Upper lobe of right lung (tissue), 1 donor: ENCODE measurements around the gene HDAC11. TPM values are rescaled to one million over a fixed set of nuclear protein-coding genes. Genes with fewer than 3 reads are reported as not detected.

Experiments
- ATAC-seq: fragments of 200-7000 bp; cut with Tn5 transposase; one replicate; pipeline ENCODE4 v1.9.1; 2020; ENCODE audit warnings: mild to moderate bottlenecking, moderate library complexity
- DNase-seq: peaks from one replicate; pipeline ENCODE4 v3.0.0-alpha.2; 2020
- H3K27ac ChIP-seq: fragments of 200-600 bp; one replicate; pipeline ENCODE4 v1.8.0; 2022
- H3K27me3 ChIP-seq: fragments of 200-600 bp; one replicate; pipeline ENCODE4 v1.8.0; 2022; ENCODE audit warnings: mild to moderate bottlenecking
- H3K36me3 ChIP-seq: fragments of 200-600 bp; one replicate; pipeline ENCODE4 v1.8.0; 2022
- H3K4me1 ChIP-seq: fragments of 200-600 bp; one replicate; pipeline ENCODE4 v1.8.0; 2022
- H3K4me3 ChIP-seq: fragments of 200-600 bp; one replicate; pipeline ENCODE4 v1.8.0; 2022; ENCODE audit warnings: mild to moderate bottlenecking
- H3K9me3 ChIP-seq: fragments of 200-600 bp; one replicate; pipeline ENCODE4 v1.8.0; 2022
- intact Hi-C: fragments of 100-400 bp; cut with DNase I; formaldehyde crosslinking; loops from one replicate; pipeline ENCODE4 v1.11.0; 2022
- total RNA-seq: library from RNA; stranded (reverse); fragmentation: NEBNext Ultra II Directional; extraction: Animal tissue kit (Norgen Biotek cat#: 25700); gene quantifications from one replicate; pipeline ENCODE4 v1.2.1, GENCODE V29; 2021
- TF ChIP-seq, protein P1 (sequence below): fragments of 200-600 bp; IDR thresholded peaks from one replicate; pipeline ENCODE4 v1.8.0; 2022; ENCODE audit warnings: antibody characterized with exemption
- donor health status: DM: no; HTN: yes; CAD: no; lungs with severe emphysema.

Gene HDAC11
- total RNA-seq, 1 donor from 2014 or later = 15.0 TPM

DNA sequence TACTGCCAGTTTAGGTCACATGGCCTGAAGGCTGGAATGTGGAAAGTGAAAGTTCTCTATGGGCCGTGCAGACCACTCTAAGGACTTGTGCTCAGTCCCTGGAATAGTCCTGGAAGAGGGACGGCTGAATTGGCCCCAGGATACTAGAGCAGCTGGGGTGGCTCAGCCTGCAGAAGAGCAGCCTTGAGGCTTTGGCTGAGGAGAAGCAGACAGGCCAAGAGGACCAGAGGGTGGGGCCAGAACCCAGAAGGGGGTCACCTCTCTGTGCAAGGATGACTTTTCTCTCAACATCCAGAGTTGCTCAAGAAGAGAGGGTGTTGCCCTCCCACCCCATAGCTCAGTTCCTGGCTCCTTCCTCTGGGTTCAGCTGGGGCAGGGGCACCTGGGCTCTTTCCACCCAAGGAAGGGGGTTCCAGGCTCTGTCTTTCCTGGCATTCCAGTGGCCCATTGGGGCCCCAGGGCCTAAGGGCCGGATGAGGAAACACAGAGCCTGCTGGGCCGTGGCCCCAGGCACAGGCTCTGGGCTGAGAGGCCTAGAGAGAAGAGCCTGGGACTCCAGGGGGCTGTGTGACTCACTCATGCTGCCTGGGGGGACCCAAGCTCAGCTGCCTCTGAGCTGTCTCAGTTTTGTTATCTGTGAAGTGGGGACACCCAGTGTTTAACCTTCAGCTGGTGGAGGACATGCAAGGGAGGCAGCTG is 60.3 kb downstream of the HDAC11 start:
- intact Hi-C loops = no loop called here
- no peaks in the 10 kb centered on the region for H3K36me3 ChIP-seq
- TF ChIP-seq, protein P1, sequence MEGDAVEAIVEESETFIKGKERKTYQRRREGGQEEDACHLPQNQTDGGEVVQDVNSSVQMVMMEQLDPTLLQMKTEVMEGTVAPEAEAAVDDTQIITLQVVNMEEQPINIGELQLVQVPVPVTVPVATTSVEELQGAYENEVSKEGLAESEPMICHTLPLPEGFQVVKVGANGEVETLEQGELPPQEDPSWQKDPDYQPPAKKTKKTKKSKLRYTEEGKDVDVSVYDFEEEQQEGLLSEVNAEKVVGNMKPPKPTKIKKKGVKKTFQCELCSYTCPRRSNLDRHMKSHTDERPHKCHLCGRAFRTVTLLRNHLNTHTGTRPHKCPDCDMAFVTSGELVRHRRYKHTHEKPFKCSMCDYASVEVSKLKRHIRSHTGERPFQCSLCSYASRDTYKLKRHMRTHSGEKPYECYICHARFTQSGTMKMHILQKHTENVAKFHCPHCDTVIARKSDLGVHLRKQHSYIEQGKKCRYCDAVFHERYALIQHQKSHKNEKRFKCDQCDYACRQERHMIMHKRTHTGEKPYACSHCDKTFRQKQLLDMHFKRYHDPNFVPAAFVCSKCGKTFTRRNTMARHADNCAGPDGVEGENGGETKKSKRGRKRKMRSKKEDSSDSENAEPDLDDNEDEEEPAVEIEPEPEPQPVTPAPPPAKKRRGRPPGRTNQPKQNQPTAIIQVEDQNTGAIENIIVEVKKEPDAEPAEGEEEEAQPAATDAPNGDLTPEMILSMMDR = no peak
- peaks cover 9% of the 10 kb centered on the region for H3K4me1 ChIP-seq
- H3K9me3 ChIP-seq = no peaks in the 10 kb centered on the region
- no peak overlapping the region for H3K4me3 ChIP-seq
- H3K27me3 ChIP-seq = no peaks in the 10 kb centered on the region
- no peak for DNase-seq
- H3K27ac ChIP-seq = peak overlapping the region; percentile 30
- ATAC-seq = peak; percentile 43

DNA sequence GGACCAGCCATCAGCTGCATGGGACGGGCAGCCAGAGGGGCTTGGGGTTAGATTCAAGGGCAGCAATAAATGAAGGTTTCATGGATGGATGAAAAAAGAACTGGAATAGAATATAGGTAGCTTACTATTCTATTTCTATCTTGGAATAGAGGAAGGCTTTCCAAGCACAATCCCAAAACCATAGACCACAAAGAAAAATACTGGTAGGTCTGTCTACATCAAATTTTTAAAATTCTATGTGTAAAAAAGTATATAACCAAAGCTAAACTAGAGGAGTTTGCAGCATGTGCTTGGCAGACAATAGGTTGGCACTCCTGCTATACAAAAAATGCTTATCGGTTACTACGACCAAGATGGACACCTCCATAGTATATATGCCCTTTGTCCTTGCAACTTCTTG is 61.6 kb downstream of the HDAC11 start:
- Histone ChIP-seq H3K4me1 (peaks cover 9% of the 10 kb centered on the region), H3K27me3 (no peaks in the 10 kb centered on the region), H3K9me3 (no peaks in the 10 kb centered on the region), H3K36me3 (no peaks in the 10 kb centered on the region), H3K4me3 (no peak overlapping the region), H3K27ac (no peak overlapping the region)
- DNase-seq (no peak), ATAC-seq (no peak)
- intact Hi-C loops = no loop called here
- TF ChIP-seq, protein P1 = no peak

DNA sequence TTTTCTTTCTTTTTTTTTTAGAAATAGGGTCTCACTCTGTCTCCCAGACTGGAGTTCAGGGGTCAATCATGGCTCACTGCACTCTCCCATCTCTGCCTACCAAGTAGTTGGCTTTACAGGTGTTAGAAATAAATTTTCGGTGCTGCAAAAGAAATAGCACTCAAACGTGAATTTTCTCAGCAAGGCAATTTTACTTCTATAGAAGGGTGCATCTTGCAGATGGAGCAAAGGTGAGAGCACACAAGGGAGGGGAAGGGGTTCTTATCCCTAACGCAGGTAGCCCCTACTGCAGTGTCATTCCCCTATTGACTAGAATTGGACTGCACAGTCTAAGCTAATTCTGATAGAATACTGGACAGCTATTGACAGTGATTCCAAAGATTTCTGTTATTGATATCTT is 62.0 kb downstream of the HDAC11 start:
- no peaks in the 10 kb centered on the region for H3K27me3 ChIP-seq
- H3K36me3 ChIP-seq = no peaks in the 10 kb centered on the region
- TF ChIP-seq, protein P1 = no peak
- H3K4me3 ChIP-seq = no peak overlapping the region
- no peak for DNase-seq
- ATAC-seq = no peak
- H3K27ac ChIP-seq = no peak overlapping the region
- peaks cover 9% of the 10 kb centered on the region for H3K4me1 ChIP-seq
- intact Hi-C loops = no loop called here
- no peaks in the 10 kb centered on the region for H3K9me3 ChIP-seq

DNA sequence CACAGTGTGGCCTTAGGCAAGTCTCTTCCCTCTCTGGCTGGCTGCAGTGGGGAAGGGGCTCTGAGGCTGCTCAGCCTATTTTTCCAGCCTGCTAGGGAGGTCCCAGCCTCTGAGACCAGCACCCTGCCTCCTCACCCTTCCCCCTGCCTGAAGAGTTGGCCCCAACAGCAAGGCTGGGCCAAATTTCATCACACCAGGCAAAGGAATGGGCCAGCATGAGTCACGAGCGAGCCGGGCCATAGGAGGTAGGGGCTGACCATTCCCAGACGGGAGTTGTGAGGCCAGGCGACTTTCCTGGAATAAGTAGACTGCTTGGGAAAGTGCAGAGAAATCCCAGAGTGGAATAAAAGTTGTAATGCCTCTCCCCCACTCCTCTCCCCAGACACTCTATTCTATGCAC is 63.1 kb downstream of the HDAC11 start:
- peaks cover 3% of the 10 kb centered on the region for H3K27me3 ChIP-seq
- no peak overlapping the region for H3K4me3 ChIP-seq
- intact Hi-C loops = no loop called here
- peak; percentile 19 for ATAC-seq
- TF ChIP-seq, protein P1 = no peak
- DNase-seq = no peak
- H3K27ac ChIP-seq = no peak overlapping the region
- no peaks in the 10 kb centered on the region for H3K9me3 ChIP-seq
- H3K36me3 ChIP-seq = no peaks in the 10 kb centered on the region
- H3K4me1 ChIP-seq = peaks cover 10% of the 10 kb centered on the region

DNA sequence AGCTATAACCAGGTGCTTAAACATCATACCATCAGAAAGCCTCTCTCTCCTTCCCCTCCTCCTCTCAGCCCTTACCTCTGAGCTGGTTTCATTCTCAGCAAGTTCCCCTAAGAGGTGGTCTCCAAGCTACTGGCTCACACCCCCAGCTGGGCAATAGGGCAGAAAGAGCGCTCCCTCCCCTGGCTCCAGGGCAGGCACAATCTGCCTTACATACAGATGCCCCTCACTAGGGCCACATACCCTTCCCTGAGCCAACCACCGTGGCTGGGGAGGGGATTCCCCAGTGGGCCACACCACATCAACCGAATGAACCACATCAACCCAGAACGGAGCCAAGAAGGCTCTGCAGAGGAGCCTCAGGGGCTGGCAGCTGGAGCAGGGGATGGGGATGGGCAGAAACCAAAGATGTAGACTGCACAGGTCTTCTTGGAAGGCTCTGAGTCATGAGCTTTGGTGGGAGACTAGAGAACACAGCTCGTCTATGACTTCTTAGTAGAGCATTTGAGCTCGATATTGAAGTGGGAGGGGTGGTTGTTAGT is 64.3 kb downstream of the HDAC11 start:
- no peaks in the 10 kb centered on the region for H3K36me3 ChIP-seq
- H3K27me3 ChIP-seq = peaks cover 8% of the 10 kb centered on the region
- ATAC-seq = no peak
- TF ChIP-seq, protein P1 = no peak
- no peaks in the 10 kb centered on the region for H3K9me3 ChIP-seq
- H3K4me3 ChIP-seq = no peak overlapping the region
- DNase-seq = no peak
- intact Hi-C loops = no loop called here
- H3K27ac ChIP-seq = no peak overlapping the region
- H3K4me1 ChIP-seq = peaks cover 15% of the 10 kb centered on the region
